ENCODE data around the gene KRTAP21-1.

The KRTAP21-1 gene

DNA sequence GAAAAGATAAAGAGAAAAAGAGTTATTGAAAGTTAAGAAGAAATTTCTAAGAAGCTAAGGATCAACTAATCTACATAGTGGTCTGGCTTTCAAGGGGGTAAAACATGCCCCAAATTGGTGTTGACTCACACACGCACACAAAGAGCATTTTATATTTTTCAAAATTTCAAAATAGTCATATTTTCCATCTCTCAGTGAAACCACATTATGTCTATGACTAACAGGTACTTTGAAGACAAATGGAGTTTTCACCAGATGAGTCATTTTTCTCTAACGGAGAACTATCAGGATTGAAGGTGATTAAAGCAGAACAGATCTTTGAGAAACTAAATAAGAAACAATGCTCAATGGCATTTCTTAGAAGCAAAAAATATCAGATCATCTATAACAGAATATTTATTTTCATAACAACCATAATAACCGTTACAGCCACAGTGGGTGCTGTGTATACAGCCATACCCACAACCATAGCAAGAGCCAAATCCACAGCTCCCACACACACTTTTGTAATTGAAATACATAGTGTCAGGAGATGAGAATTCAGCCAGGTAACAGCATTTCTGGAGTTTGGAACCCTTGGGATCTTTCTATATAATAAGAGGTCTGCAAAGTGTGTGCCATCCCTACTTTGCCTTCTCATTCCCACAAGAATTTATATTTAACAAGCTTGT, 36.9 kb downstream of the KRTAP21-1 start, which contains the start of gene KRTAP21-3:
Gene KRTAP21-3 (minus strand): TSS at position 539 of the 671 bp plus-strand sequence. CDS start 18 bp downstream, at position 521.
- H2AFZ ChIP-seq (ENCODE audit: low read length) = no peak within 1 kb of the TSS
- WGBS, 2 donors (ENCODE audit: extremely low coverage in 2 of 2, insufficient read length in 2 of 2, insufficient replicate concordance in 1 of 2) = no CpG with 5 or more reads among the region's 3 CpGs

DNA sequence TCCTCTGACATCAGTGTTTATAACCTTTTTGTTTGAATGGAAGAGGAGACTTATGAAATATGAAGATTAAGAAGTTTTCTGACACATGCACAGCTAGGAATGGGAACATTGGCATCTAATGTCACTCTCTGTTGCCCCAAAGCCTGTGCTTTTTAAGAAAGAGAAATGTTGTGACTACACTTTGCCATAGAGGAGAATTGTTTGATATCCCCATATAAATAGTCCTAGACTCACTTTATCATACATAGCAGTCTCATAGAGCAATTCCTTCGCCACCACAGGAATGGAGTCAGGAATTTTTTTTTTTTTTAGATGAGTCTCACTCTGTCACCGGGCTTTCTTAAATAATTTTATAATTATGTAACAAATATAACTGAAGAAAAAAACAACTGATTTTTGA, 38.1 kb downstream of the KRTAP21-1 start:
- no CpG with 5 or more reads among the region's 2 CpGs for WGBS, 2 donors (ENCODE audit: extremely low coverage in 2 of 2, insufficient read length in 2 of 2, insufficient replicate concordance in 1 of 2)
- Histone ChIP-seq H3K4ac (ENCODE audit: low read length) (no peak overlapping the region), H3K4me3 (ENCODE audit: low read length in 2 of 2) (no peak overlapping the region), H3K14ac (ENCODE audit: low read length) (no peak overlapping the region), H3K79me1 (ENCODE audit: low read depth, low read length) (no peaks in the 10 kb centered on the region), H2BK12ac (ENCODE audit: low read length) (no peak overlapping the region), H3K4me1 (ENCODE audit: control insufficient read depth in 2 of 2, insufficient read depth in 1 of 2, low read depth in 1 of 2, low read length in 2 of 2) (no peaks in the 10 kb centered on the region), H3K36me3 (replicated peaks in 1 of 2; ENCODE audit: control insufficient read depth in 2 of 2, insufficient read depth in 2 of 2, low read length in 2 of 2) (no peaks in the 10 kb centered on the region), H2AK5ac (ENCODE audit: low read depth, low read length) (no peak overlapping the region), H3K27ac (replicated peaks; ENCODE audit: low read length) (no peak overlapping the region), H2BK5ac (ENCODE audit: low read length) (no peak overlapping the region), H3K18ac (ENCODE audit: low read length) (no peak overlapping the region), H4K8ac (ENCODE audit: low read depth, low read length) (no peak overlapping the region), H3K4me2 (ENCODE audit: insufficient read depth, low read length, poor library complexity, severe bottlenecking) (no peak overlapping the region), H3K23ac (ENCODE audit: low read depth, low read length, poor library complexity) (no peak overlapping the region), H2AFZ (ENCODE audit: low read length) (no peak overlapping the region), H2BK15ac (ENCODE audit: low read length) (no peak overlapping the region), H3K27me3 (ENCODE audit: control insufficient read depth in 3 of 3, insufficient read depth in 3 of 3, low read depth in 1 of 3, low read length in 3 of 3) (no peaks in the 10 kb centered on the region), H4K91ac (ENCODE audit: low read depth, low read length, poor library complexity) (no peak overlapping the region), H2BK120ac (ENCODE audit: low read depth, low read length) (no peak overlapping the region), H3K9me3 (replicated peaks in 1 of 2; ENCODE audit: control insufficient read depth in 2 of 2, insufficient read depth in 1 of 2, low read depth in 1 of 2, low read length in 2 of 2) (peaks cover 0 to 1% of the 10 kb centered on the region in 2 donors), H3K9ac (ENCODE audit: low read depth, low read length, poor library complexity) (no peak overlapping the region)
- DNase-seq (ENCODE audit: low spot score) = no peak

More for the DNA sequence above, 36.9 kb downstream of the KRTAP21-1 start, which contains the start of gene KRTAP21-3:
- Histone ChIP-seq H2BK120ac (ENCODE audit: low read depth, low read length) (no peak within 1 kb of the TSS), H3K9ac (ENCODE audit: low read depth, low read length, poor library complexity) (no peak within 1 kb of the TSS), H3K4me2 (ENCODE audit: insufficient read depth, low read length, poor library complexity, severe bottlenecking) (no peak within 1 kb of the TSS), H2AK5ac (ENCODE audit: low read depth, low read length) (no peak within 1 kb of the TSS), H2BK15ac (ENCODE audit: low read length) (no peak within 1 kb of the TSS), H3K79me1 (ENCODE audit: low read depth, low read length) (no peaks in the 10 kb centered on the region), H3K27me3 (ENCODE audit: control insufficient read depth in 3 of 3, insufficient read depth in 3 of 3, low read depth in 1 of 3, low read length in 3 of 3) (no peaks in the 10 kb centered on the region), H3K23ac (ENCODE audit: low read depth, low read length, poor library complexity) (no peak within 1 kb of the TSS), H2BK5ac (ENCODE audit: low read length) (no peak within 1 kb of the TSS), H3K9me3 (replicated peaks in 1 of 2; ENCODE audit: control insufficient read depth in 2 of 2, insufficient read depth in 1 of 2, low read depth in 1 of 2, low read length in 2 of 2) (no peaks in the 10 kb centered on the region), H2BK12ac (ENCODE audit: low read length) (no peak within 1 kb of the TSS), H3K14ac (ENCODE audit: low read length) (no peak within 1 kb of the TSS), H3K27ac (replicated peaks; ENCODE audit: low read length) (no peak within 1 kb of the TSS), H4K8ac (ENCODE audit: low read depth, low read length) (no peak within 1 kb of the TSS), H3K18ac (ENCODE audit: low read length) (no peak within 1 kb of the TSS), H3K4me1 (ENCODE audit: control insufficient read depth in 2 of 2, insufficient read depth in 1 of 2, low read depth in 1 of 2, low read length in 2 of 2) (no peaks in the 10 kb centered on the region), H3K4me3 (ENCODE audit: low read length in 2 of 2) (no peak within 1 kb of the TSS), H3K36me3 (replicated peaks in 1 of 2; ENCODE audit: control insufficient read depth in 2 of 2, insufficient read depth in 2 of 2, low read length in 2 of 2) (no peaks in the 10 kb centered on the region), H4K91ac (ENCODE audit: low read depth, low read length, poor library complexity) (no peak within 1 kb of the TSS), H3K4ac (ENCODE audit: low read length) (no peak within 1 kb of the TSS)
- no peak for DNase-seq (ENCODE audit: low spot score)

DNA sequence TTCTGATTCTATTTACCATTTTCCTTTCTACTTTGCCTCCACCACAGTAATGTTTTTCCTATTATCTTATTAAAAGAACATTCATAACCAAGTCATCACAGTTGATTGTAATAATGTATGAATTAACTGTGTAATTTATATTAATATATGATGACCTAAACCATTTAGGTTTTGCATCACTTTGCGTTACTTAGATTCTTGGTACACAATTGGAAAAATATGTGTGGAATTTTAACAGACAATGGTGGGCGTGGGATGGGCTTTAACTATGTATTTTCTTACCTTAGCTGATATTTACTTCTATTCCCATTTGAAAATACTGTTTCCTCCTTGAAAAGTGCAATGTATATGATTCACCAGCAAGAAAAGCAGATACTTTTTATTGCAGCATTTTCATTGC, 40.3 kb downstream of the KRTAP21-1 start:
- WGBS, 2 donors (ENCODE audit: extremely low coverage in 2 of 2, insufficient read length in 2 of 2, insufficient replicate concordance in 1 of 2) = no CpG with 5 or more reads among the region's 2 CpGs
- no peak overlapping the region for H3K27ac ChIP-seq (replicated peaks; ENCODE audit: low read length)
- no peak overlapping the region for H3K4me2 ChIP-seq (ENCODE audit: insufficient read depth, low read length, poor library complexity, severe bottlenecking)
- no peaks in the 10 kb centered on the region for H3K4me1 ChIP-seq (ENCODE audit: control insufficient read depth in 2 of 2, insufficient read depth in 1 of 2, low read depth in 1 of 2, low read length in 2 of 2)
- H3K79me1 ChIP-seq (ENCODE audit: low read depth, low read length) = no peaks in the 10 kb centered on the region
- no peaks in the 10 kb centered on the region for H3K27me3 ChIP-seq (ENCODE audit: control insufficient read depth in 3 of 3, insufficient read depth in 3 of 3, low read depth in 1 of 3, low read length in 3 of 3)
- DNase-seq (ENCODE audit: low spot score) = no peak
- H4K91ac ChIP-seq (ENCODE audit: low read depth, low read length, poor library complexity) = no peak overlapping the region
- H3K4me3 ChIP-seq (ENCODE audit: low read length in 2 of 2) = no peak overlapping the region
- H4K8ac ChIP-seq (ENCODE audit: low read depth, low read length) = no peak overlapping the region
- peaks cover 0 to 1% of the 10 kb centered on the region in 2 donors for H3K9me3 ChIP-seq (replicated peaks in 1 of 2; ENCODE audit: control insufficient read depth in 2 of 2, insufficient read depth in 1 of 2, low read depth in 1 of 2, low read length in 2 of 2)
- H3K36me3 ChIP-seq (replicated peaks in 1 of 2; ENCODE audit: control insufficient read depth in 2 of 2, insufficient read depth in 2 of 2, low read length in 2 of 2) = no peaks in the 10 kb centered on the region
- H2BK15ac ChIP-seq (ENCODE audit: low read length) = no peak overlapping the region
- H2BK12ac ChIP-seq (ENCODE audit: low read length) = no peak overlapping the region
- no peak overlapping the region for H3K9ac ChIP-seq (ENCODE audit: low read depth, low read length, poor library complexity)
- no peak overlapping the region for H2AFZ ChIP-seq (ENCODE audit: low read length)
- H3K14ac ChIP-seq (ENCODE audit: low read length) = no peak overlapping the region
- no peak overlapping the region for H2AK5ac ChIP-seq (ENCODE audit: low read depth, low read length)
- H3K4ac ChIP-seq (ENCODE audit: low read length) = no peak overlapping the region
- no peak overlapping the region for H3K18ac ChIP-seq (ENCODE audit: low read length)
- H3K23ac ChIP-seq (ENCODE audit: low read depth, low read length, poor library complexity) = no peak overlapping the region
- no peak overlapping the region for H2BK120ac ChIP-seq (ENCODE audit: low read depth, low read length)
- no peak overlapping the region for H2BK5ac ChIP-seq (ENCODE audit: low read length)

DNA sequence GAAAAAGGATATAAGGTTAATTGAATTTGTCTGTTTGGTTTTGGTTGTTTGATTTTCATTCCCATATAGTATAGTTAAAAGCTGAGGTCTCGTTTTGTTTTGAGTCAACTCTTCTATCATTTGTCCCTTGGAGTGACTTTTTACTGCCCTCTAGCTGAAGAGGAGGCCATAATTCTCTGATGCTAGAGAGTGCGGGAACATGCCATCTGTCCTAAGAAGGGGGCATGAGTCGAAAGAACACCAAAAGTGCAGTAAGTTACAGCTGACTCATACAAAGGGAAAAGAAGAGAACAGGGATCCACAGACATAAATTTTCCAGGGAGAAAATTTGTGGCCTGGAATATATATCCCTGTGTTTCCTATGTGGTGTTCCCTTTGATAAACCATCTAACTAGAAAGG, 40.8 kb downstream of the KRTAP21-1 start:
- Histone ChIP-seq H3K14ac (ENCODE audit: low read length) (no peak overlapping the region), H2BK12ac (ENCODE audit: low read length) (no peak overlapping the region), H3K23ac (ENCODE audit: low read depth, low read length, poor library complexity) (no peak overlapping the region), H3K9me3 (replicated peaks in 1 of 2; ENCODE audit: control insufficient read depth in 2 of 2, insufficient read depth in 1 of 2, low read depth in 1 of 2, low read length in 2 of 2) (peaks cover 0 to 1% of the 10 kb centered on the region in 2 donors), H3K9ac (ENCODE audit: low read depth, low read length, poor library complexity) (no peak overlapping the region), H3K4me1 (ENCODE audit: control insufficient read depth in 2 of 2, insufficient read depth in 1 of 2, low read depth in 1 of 2, low read length in 2 of 2) (no peaks in the 10 kb centered on the region), H3K27me3 (ENCODE audit: control insufficient read depth in 3 of 3, insufficient read depth in 3 of 3, low read depth in 1 of 3, low read length in 3 of 3) (no peaks in the 10 kb centered on the region), H3K4ac (ENCODE audit: low read length) (no peak overlapping the region), H2BK120ac (ENCODE audit: low read depth, low read length) (no peak overlapping the region), H4K91ac (ENCODE audit: low read depth, low read length, poor library complexity) (no peak overlapping the region), H4K8ac (ENCODE audit: low read depth, low read length) (no peak overlapping the region), H3K4me3 (ENCODE audit: low read length in 2 of 2) (no peak overlapping the region), H2AK5ac (ENCODE audit: low read depth, low read length) (no peak overlapping the region), H3K36me3 (replicated peaks in 1 of 2; ENCODE audit: control insufficient read depth in 2 of 2, insufficient read depth in 2 of 2, low read length in 2 of 2) (no peaks in the 10 kb centered on the region), H3K79me1 (ENCODE audit: low read depth, low read length) (no peaks in the 10 kb centered on the region), H3K4me2 (ENCODE audit: insufficient read depth, low read length, poor library complexity, severe bottlenecking) (no peak overlapping the region), H3K27ac (replicated peaks; ENCODE audit: low read length) (no peak overlapping the region), H2BK15ac (ENCODE audit: low read length) (no peak overlapping the region), H2AFZ (ENCODE audit: low read length) (no peak overlapping the region), H2BK5ac (ENCODE audit: low read length) (no peak overlapping the region), H3K18ac (ENCODE audit: low read length) (no peak overlapping the region)
- no CpG with 5 or more reads among the region's 3 CpGs for WGBS, 2 donors (ENCODE audit: extremely low coverage in 2 of 2, insufficient read length in 2 of 2, insufficient replicate concordance in 1 of 2)
- no peak for DNase-seq (ENCODE audit: low spot score)
